HFFc6 (cell line): ENCODE results near the gene EXOC1. TPM values are rescaled to one million over a fixed set of nuclear protein-coding genes. Genes with fewer than 3 reads are reported as not detected.

ENCODE experiments used
- DNase-seq: peaks from one replicate; pipeline ENCODE4 v3.0.0-alpha.2; 2018
- H3K27ac Mint-ChIP-seq: 2 replicates; pipeline ENCODE4 v1.8.0; 2020; ENCODE audit warnings: mild to moderate bottlenecking, mixed read lengths
- H3K27me3 Mint-ChIP-seq: 2 replicates; pipeline ENCODE4 v1.8.0; 2021; ENCODE audit warnings: mild to moderate bottlenecking, moderate library complexity, mixed read lengths; ENCODE audit not compliant: insufficient read depth
- H3K36me3 Mint-ChIP-seq: 2 replicates; pipeline ENCODE4 v1.8.0; 2021; ENCODE audit warnings: low read depth, mixed read lengths
- H3K4me1 Mint-ChIP-seq: 2 replicates; pipeline ENCODE4 v1.8.0; 2020; ENCODE audit warnings: low read depth, mixed read lengths
- H3K4me3 Mint-ChIP-seq: 2 replicates; pipeline ENCODE4 v1.8.0; 2020; ENCODE audit warnings: mild to moderate bottlenecking, moderate library complexity, mixed read lengths
- H3K9me3 Mint-ChIP-seq: 2 replicates; pipeline ENCODE4 v1.8.0; 2020; ENCODE audit warnings: mild to moderate bottlenecking, mixed read lengths
- CTCF ChIP-seq: fragments of 200-600 bp; sonication (generic); IDR thresholded peaks from 2 replicates; pipeline ENCODE4 v1.5.0; 2021; ENCODE audit warnings: antibody characterized with exemption, mild to moderate bottlenecking
- total RNA-seq, 6 experiments: library from RNA; stranded (reverse); fragmentation: NEBNext Ultra II Directional; extraction: Animal tissue kit (Norgen Biotek cat#: 25700); gene quantifications; 2 replicates in 1 of 6; 3 replicates in 5 of 6; pipeline ENCODE4 v1.2.3, GENCODE V29; 2021

EXOC1 gene
- total RNA-seq, 6 experiments from 2014 or later = 28.8 to 32.6 (median 31.4) TPM

DNA sequence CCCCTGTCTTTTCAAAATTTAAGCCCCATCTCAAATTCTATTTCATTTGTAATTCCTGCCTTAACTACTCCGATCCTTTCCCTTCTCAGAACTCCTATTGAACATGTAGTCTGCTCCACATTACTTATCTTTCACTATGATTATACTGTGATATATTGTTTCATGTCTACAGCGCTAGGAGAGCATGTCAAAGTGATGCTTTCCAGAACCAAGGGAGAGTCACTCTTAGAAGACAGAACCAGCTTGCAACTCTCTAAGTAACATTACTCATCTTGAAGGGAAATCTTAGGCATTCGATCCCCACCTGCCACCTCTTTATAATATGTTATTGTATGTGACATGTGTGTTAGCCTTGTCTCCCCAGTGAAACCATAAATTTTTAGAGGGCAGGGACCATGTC lies 23.4 kb upstream of the EXOC1 start:
- DNase-seq = no peak
- Mint-ChIP-seq H3K36me3 (no peaks in the 10 kb centered on the region), H3K27me3 (peaks cover 4% of the 10 kb centered on the region), H3K9me3 (no peaks in the 10 kb centered on the region), H3K4me1 (no peaks in the 10 kb centered on the region), H3K27ac (no peak overlapping the region), H3K4me3 (no peak overlapping the region)
- no peak for TF ChIP-seq CTCF

DNA sequence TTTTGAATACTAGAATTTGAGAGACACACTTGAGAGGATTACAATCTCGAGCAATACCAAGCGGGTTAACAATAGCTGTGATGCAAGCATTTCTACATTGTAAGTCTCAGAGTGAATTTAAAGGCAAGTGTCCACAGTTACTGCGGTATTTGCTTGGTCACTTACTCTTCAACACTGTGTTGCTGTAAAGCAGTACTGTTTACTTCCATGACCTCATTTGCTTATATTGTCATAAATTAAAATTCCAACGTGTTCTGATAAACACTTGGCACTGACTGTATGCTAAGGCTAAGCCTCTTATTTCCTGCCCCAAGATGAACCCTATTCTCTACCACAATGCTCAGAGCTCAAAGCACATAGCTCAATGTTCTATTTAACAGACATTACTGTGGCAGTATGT lies 22.7 kb upstream of the EXOC1 start:
- Mint-ChIP-seq H3K4me1 (no peaks in the 10 kb centered on the region), H3K27ac (no peak overlapping the region), H3K27me3 (peaks cover 4% of the 10 kb centered on the region), H3K36me3 (no peaks in the 10 kb centered on the region), H3K9me3 (no peaks in the 10 kb centered on the region), H3K4me3 (no peak overlapping the region)
- DNase-seq = no peak
- TF ChIP-seq CTCF = no peak

GRCh38 chr4:55834086-55834795 lies 19.2 kb upstream of the EXOC1 start:
- Mint-ChIP-seq H3K27me3 (no peaks in the 10 kb centered on the region), H3K9me3 (no peaks in the 10 kb centered on the region), H3K4me3 (no peak overlapping the region), H3K4me1 (no peaks in the 10 kb centered on the region), H3K27ac (no peak overlapping the region), H3K36me3 (no peaks in the 10 kb centered on the region)
- DNase-seq = no peak
- no peak for TF ChIP-seq CTCF

- no peak for DNase-seq
- Mint-ChIP-seq H3K27ac (no peak overlapping the region), H3K9me3 (no peaks in the 10 kb centered on the region), H3K36me3 (no peaks in the 10 kb centered on the region), H3K4me3 (no peak overlapping the region), H3K4me1 (no peaks in the 10 kb centered on the region), H3K27me3 (no peaks in the 10 kb centered on the region; the same call in none of the 2 replicates)
- no peak for TF ChIP-seq CTCF
These were observed 15.5 kb upstream of the EXOC1 start for GRCh38 chr4:55837903-55838302.

DNA sequence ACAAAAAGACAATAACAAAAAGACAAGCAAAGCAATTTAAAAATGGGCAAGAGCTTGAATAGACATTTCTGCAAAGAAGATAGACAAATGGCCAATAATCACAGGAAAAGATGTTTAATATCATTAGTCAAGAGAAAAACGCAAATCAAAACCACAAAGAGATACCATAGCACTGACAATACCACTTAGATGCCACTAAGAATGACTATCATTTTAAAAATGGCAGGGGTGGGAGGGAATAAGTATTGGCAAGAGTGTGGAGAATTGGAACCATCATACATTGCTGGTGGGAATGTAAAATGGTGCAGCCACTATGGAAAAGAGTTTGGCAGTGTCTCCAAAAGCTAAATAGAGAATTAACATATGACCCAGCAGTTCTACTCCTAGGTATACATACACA lies 15.1 kb upstream of the EXOC1 start:
- Mint-ChIP-seq H3K27me3 (no peaks in the 10 kb centered on the region; the same call in none of the 2 replicates), H3K36me3 (no peaks in the 10 kb centered on the region), H3K9me3 (no peaks in the 10 kb centered on the region), H3K4me3 (no peak overlapping the region), H3K4me1 (no peaks in the 10 kb centered on the region), H3K27ac (no peak overlapping the region)
- TF ChIP-seq CTCF = no peak
- DNase-seq = no peak
